Ectodermal cell (in vitro differentiated cells): ENCODE results near the gene TMEM242.
"Not testable (repeated sequence)": the region's sequence is repeated elsewhere in the genome, so short reads cannot be mapped to it uniquely, and the experiment has no call there.

Experiments used
- H3K27ac ChIP-seq: 2 replicates; pipeline ENCODE4 v1.7.0; 2013; ENCODE audit warnings: mild to moderate bottlenecking, low read depth, low read length; ENCODE audit not compliant: insufficient read depth, poor library complexity, severe bottlenecking
- H3K27me3 ChIP-seq: 2 replicates; pipeline ENCODE4 v1.7.0; 2013; ENCODE audit warnings: mild to moderate bottlenecking, low read length; ENCODE audit not compliant: insufficient read depth, control insufficient read depth, poor library complexity, severe bottlenecking
- H3K36me3 ChIP-seq: one replicate; pipeline ENCODE4 v1.7.0; 2013; ENCODE audit warnings: low read length; ENCODE audit not compliant: control insufficient read depth, insufficient read depth
- H3K4me1 ChIP-seq: one replicate; pipeline ENCODE4 v1.7.0; 2013; ENCODE audit warnings: low read length; ENCODE audit not compliant: control insufficient read depth, insufficient read depth
- H3K4me3 ChIP-seq: 2 replicates; pipeline ENCODE4 v1.7.0; 2013; ENCODE audit warnings: low read depth, low read length, control low read depth; ENCODE audit not compliant: insufficient read depth
- H3K9me3 ChIP-seq: 2 replicates; pipeline ENCODE4 v1.7.0; 2013; ENCODE audit warnings: mild to moderate bottlenecking, low read length, moderate library complexity; ENCODE audit not compliant: control insufficient read depth
- WGBS, 2 experiments: methylation state at CpG; one replicate each; pipeline ENCODE4 v1.1.7; 2013; ENCODE audit warnings: missing lambda C conversion rate in 2 of 2; 5-methylcytosine and 5-hydroxymethylcytosine counted together

The TMEM242 gene

DNA sequence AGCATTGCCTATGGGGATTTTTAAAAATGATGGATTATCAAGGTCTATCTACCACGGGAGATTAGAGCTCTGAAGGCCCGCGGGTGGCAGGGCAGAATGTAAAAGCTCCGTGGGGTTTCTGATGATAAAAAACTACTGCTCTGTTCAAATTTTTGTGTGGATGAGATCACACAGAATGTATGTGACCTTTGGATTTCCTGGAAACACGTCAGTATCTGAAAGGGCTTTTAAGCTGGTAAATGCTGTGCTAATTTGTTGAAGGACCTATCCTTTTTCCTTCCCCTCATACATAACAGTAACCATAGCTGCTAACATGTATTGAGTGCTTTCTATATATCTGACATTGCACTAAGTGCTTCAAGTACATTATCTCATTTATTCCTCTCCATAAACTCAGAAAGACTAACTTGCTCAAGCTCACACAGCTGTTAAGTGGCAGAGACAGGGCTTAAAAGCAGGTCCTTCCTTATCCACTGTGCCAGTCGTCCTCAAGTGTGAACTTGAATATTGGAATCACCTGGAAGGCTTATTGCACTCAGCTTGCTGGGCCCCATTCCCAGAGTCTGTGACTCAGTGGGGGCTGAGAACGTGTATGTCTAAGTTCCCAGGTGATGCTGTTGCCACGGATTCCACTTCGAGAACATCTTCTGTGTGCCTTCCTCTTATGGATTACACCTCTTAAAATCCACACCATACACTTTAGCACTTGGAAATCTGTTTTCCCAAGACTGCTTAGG, 1.9 kb upstream of the TMEM242 start:
- H3K4me1 ChIP-seq: no peaks in the 10 kb centered on the region
- H3K27ac ChIP-seq: no peak overlapping the region
- peaks cover 18% of the 10 kb centered on the region for H3K27me3 ChIP-seq
- WGBS, 2 experiments: 89 to 91% methylated on average over 9 of the region's 9 CpGs
- H3K36me3 ChIP-seq: no peaks in the 10 kb centered on the region
- no peak overlapping the region for H3K4me3 ChIP-seq
- H3K9me3 ChIP-seq: no peaks in the 10 kb centered on the region

- Histone ChIP-seq H3K36me3 (peaks cover 1% of the 10 kb centered on the region), H3K27ac (peak overlapping the region; percentile 74)
- WGBS, 2 experiments: 1 to 2% methylated on average over 20 of the region's 20 CpGs
Observed at GRCh38 chr6:157323966-157324300, 614 bp upstream of the TMEM242 start.

GRCh38 chr6:157322792-157323254, 496 bp downstream of the TMEM242 start:
- peak overlapping the region; percentile 55 for H3K27ac ChIP-seq
- H3K4me3 ChIP-seq: peak overlapping the region; percentile 96
- peaks cover 5% of the 10 kb centered on the region for H3K36me3 ChIP-seq
- 6 to 7% methylated on average over 21 of the region's 21 CpGs for WGBS, 2 experiments
- no peaks in the 10 kb centered on the region for H3K9me3 ChIP-seq
- peaks cover 14% of the 10 kb centered on the region for H3K27me3 ChIP-seq
- H3K4me1 ChIP-seq: no peaks in the 10 kb centered on the region

More at GRCh38 chr6:157323966-157324300, 614 bp upstream of the TMEM242 start:
- Histone ChIP-seq H3K9me3 (no peaks in the 10 kb centered on the region), H3K27me3 (peaks cover 18% of the 10 kb centered on the region), H3K4me1 (no peaks in the 10 kb centered on the region), H3K4me3 (peak overlapping the region; percentile 96)

- Histone ChIP-seq H3K4me1 (no peaks in the 10 kb centered on the region), H3K4me3 (no peak overlapping the region), H3K27me3 (no peaks in the 10 kb centered on the region), H3K27ac (no peak overlapping the region), H3K9me3 (no peaks in the 10 kb centered on the region), H3K36me3 (peaks cover 20% of the 10 kb centered on the region)
- WGBS, 2 experiments: 86 to 88% methylated on average over 5 to 6 of the region's 6 CpGs
Observed at GRCh38 chr6:157316871-157317814, 6.2 kb downstream of the TMEM242 start.

DNA sequence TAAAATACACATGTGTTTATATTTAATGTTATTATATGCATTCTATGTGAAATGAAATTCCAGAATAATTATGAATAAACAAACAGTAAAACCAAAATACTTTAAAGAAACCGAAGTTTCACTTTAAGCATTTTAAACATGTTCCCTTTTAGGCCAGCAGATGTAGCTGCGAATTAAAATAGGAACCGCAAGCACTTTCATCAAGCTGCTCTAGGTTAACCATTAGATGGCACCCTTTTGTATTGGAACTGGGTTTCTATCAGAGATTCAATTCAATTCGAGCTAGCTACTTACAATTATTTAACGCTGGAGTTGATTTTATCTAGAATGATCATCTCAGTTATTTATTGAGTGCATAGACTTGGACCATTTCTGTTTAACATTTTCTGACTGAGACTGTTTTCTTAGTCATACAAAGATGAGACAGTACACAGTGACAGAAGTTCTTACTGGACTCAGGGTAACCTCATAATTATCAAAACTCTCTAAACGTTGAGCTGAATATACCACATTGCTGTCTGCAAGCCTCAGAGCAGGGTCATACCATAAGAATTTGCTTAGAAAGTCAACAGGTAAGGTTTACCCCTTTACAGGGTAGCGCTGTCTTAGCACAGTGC, 8.5 kb downstream of the TMEM242 start:
- H3K27ac ChIP-seq: no peak overlapping the region
- H3K9me3 ChIP-seq: no peaks in the 10 kb centered on the region
- 67 to 69% methylated on average over 7 of the region's 7 CpGs for WGBS, 2 experiments
- H3K27me3 ChIP-seq: no peaks in the 10 kb centered on the region
- no peak overlapping the region for H3K4me3 ChIP-seq
- H3K36me3 ChIP-seq: peaks cover 24% of the 10 kb centered on the region
- H3K4me1 ChIP-seq: no peaks in the 10 kb centered on the region

- H3K27me3 ChIP-seq: no peaks in the 10 kb centered on the region
- no peak overlapping the region for H3K27ac ChIP-seq
- H3K4me1 ChIP-seq: no peaks in the 10 kb centered on the region
- peaks cover 22% of the 10 kb centered on the region for H3K36me3 ChIP-seq
- H3K4me3 ChIP-seq: no peak overlapping the region
- WGBS, 2 experiments: 89 to 90% methylated on average over 29 of the region's 29 CpGs
- no peaks in the 10 kb centered on the region for H3K9me3 ChIP-seq
Observed at GRCh38 chr6:157313531-157314467, 9.5 kb downstream of the TMEM242 start.

GRCh38 chr6:157312757-157313156, 10.6 kb downstream of the TMEM242 start:
- H3K27me3 ChIP-seq: no peaks in the 10 kb centered on the region
- 75 to 77% methylated on average over 9 of the region's 9 CpGs for WGBS, 2 experiments
- no peaks in the 10 kb centered on the region for H3K4me1 ChIP-seq
- H3K27ac ChIP-seq: no peak overlapping the region
- H3K9me3 ChIP-seq: no peaks in the 10 kb centered on the region
- peaks cover 19% of the 10 kb centered on the region for H3K36me3 ChIP-seq
- no peak overlapping the region for H3K4me3 ChIP-seq

DNA sequence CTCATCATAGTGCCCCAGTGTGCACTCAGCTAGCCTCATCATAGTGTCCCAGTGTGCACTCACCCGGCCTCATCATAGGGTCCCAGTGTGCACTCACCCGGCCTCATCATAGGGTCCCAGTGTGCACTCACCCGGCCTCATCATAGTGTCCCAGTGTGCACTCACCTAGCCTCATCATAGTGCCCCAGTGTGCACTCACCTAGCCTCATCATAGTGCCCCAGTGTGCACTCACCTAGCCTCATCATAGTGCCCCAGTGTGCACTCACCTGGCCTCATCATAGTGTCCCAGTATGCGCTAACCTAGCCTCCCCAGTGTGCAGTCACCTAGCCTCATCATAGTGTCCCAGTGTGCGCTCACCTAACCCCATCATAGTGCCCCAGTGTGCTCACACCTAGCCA, 12.6 kb downstream of the TMEM242 start:
- H3K36me3 ChIP-seq: peaks cover 15% of the 10 kb centered on the region
- not testable (repeated sequence) for H3K9me3 ChIP-seq, H3K27ac ChIP-seq, H3K4me3 ChIP-seq, H3K27me3 ChIP-seq, H3K4me1 ChIP-seq
- 89% methylated on average over 4 to 5 of the region's 5 CpGs for WGBS, 2 experiments

GRCh38 chr6:157307661-157308060, 15.7 kb downstream of the TMEM242 start:
- Histone ChIP-seq H3K4me3 (no peak overlapping the region), H3K27me3 (no peaks in the 10 kb centered on the region), H3K4me1 (no peaks in the 10 kb centered on the region), H3K27ac (no peak overlapping the region), H3K9me3 (no peaks in the 10 kb centered on the region), H3K36me3 (peaks cover 4% of the 10 kb centered on the region)
- 86 to 89% methylated on average over 5 of the region's 5 CpGs for WGBS, 2 experiments
